Measurements from ENCODE around the gene PLAGL1.

PLAGL1 gene

DNA sequence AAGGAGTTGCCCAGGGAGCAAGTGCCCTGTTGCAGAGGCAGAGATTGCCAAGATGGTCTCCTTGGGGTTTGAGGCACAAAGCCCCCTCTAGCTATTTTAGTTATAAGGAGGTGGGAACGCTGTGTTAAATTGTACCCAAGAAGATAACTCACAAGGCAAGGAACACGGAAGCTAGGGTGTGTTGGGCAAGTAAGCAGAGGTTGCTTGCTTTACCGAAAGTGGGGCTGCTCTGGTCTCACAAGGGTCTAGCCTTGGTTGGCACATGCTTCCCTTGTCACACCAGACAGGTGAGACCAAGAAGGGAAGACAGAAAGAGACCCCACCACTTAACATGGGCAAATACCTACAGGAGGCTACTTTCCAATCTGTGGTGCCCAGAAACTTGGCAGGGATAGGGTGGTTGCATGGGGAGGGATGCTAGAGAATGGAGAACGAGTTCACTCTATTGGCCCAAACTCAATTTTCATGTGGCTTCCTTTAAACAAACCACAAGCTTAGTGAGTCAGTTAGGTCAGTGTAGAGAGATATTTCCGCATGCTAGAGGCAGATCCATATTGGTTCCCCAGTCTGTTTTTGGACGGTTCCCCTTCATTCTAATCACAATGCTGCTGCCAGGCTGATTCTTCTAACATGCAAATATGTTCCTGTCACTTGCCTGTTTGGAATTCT, 42.4 kb downstream of the PLAGL1 start:
- no peak for DNase-seq (ENCODE audit: low spot score)

DNA sequence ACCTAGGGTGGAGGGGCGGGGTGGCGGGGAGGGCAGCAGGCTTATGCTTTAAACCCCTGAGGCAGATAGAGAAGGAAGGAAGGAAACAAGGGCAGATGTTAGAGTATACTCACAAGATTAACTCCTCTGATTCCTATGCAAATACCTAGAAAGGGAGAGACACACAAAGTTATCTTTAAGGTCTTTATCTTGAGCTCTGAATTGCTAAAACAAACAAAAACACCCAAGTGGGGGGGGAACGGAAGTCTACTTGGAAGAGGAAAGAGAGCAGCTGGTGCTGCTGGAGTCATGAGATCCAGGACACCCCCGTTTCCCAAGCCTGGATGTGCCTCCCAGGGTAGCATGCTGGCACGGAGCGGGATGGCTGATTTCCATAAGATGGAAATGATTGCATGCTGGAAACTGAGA, 43.4 kb downstream of the PLAGL1 start:
- no peak for DNase-seq (ENCODE audit: low spot score)

DNA sequence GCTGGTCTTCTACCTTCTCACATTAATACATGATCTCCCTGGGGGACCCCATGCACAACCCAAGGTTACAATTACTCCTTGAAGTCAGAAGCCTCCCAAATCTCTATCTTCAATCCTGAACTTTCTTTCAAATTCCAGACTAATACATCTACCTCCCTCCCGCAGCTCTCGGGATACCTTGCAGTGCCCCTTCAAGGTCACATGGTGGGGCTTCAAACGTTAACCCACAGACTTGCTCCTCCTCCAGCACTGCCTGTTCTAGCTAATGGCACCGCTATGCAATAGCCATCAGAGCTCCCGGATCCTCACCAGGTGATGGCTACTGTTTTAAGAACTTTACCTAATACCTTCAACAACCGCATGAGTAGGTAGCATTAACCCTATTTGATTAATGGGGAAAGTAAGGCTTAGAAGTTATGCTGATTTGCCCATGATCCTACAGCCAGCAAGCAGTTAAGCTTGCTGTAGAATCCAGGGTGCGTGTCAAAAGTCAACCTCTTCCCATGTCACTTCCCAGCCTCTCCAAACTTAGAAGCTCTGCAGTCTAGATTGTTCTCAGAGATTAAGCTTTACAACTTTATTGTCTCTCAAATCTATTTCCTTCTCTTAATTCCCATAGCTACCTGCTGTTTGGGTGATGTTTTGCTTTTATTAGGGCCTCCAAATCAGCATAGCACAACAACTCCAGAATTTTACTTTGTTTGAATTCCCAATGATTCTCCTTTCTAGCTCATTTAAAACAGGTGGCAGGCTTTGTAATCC, 44.7 kb downstream of the PLAGL1 start:
- no peak for DNase-seq (ENCODE audit: low spot score)

DNA sequence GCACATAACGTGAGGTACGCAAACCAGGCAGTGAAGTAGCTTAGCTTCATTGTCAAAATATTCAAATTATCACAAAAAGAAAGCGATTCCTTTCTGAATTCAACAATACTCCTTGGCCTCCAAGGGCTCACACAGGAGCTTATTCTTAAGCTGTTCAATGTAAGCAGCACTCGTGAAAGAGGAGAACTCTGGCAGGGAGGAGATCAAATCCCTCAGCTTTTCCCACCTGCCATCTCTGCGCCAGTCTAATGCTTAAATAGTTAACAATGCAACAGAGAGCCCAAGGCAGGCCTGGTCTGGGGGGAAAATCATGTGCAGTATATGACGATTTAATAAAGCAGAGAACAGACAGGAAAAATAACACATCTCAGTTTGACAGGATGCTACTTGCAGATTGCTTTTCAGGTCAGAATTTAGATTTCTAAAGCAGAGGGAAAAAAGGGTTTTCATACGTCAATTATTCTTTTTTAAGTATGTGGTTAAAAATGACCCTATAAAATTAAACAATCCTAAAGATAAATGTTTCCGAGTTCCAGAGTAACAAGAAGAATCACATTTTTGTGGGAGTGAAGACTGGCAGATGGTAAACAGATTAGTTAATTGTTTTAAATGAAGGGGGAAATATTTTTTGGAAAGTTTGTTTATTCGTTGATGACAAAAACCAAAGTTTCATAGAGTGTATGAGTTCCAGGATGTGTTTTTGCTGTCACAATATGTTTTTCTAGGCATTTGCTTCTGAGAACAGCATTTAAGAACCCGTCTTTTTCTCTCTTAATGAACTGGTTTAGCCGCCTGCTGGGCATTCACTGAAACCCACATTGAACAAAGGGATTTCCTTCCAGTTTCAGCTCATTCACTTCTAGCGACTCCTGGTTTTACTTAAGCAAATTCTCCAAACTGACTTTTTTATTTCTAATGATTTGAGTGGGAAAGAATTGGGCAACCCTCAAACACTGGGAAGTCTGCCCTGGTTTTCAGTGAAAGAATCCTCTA, 45.9 kb downstream of the PLAGL1 start:
- DNase-seq (ENCODE audit: low spot score), result no peak

DNA sequence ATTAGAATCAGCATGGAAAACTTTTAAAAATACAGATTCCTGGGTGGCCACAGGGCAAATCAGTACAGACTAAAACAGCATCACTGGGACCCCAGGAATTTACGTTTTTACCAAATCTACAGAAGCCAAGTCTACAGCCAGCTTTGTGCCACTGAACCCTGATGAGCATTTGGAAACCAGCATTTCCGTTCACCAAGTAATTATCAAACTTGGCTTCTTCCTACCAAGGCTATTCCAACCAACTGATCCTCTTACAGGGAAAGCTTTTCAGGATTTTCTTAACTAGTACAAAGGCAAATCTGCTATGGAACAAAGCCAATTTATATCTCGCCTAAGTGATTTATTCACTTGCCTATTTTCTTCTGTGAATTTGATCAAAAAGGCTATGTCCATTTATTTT, 47.0 kb downstream of the PLAGL1 start:
- no peak for DNase-seq (ENCODE audit: low spot score)

DNA sequence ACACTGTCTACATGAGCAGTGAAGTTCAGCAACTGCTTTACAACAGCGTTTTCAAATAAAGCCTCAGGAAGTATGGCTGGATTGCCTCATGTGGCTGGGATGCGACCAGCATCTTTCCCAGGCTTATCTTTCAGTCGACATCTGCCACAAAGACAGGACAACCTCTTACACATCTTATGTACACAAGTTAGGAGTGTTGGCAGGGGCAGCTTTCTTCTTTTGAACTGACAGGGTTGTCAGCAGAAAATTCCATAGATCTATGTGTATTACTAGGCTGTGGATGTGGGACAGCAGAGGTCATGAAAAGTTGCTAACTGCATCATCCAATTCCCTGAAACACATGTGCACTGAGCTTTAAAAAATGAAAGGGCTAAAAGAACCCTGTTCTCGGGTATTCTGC, 48.1 kb downstream of the PLAGL1 start:
- no peak for DNase-seq (ENCODE audit: low spot score)

DNA sequence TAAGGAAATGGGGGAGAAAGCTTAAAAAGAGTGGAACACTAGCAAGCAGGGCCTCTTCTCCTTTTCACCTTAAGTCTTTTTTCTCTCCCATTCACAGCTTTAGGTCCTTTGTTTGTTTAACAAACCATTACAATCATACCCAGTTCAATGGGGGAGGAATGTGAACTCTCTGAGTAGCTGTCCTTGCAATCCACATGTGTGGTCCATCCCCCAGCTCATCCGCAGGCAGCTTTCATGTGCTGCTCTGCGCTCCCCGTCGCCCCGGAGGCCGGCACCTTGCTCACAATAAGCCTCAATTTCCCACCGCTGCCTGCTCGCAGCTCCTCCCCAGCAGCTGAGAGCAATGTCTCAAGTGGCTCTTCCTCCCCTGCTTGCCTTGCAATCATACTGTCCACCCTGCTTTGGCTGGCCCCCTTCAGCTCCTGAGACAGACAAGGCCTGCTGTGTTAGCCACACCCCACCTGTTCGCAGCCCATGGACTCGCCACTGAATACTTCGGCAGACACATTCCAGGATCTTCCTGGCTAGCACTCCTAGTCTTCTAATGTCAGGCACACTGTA, 49.1 kb downstream of the PLAGL1 start:
- no peak for DNase-seq (ENCODE audit: low spot score)

DNA sequence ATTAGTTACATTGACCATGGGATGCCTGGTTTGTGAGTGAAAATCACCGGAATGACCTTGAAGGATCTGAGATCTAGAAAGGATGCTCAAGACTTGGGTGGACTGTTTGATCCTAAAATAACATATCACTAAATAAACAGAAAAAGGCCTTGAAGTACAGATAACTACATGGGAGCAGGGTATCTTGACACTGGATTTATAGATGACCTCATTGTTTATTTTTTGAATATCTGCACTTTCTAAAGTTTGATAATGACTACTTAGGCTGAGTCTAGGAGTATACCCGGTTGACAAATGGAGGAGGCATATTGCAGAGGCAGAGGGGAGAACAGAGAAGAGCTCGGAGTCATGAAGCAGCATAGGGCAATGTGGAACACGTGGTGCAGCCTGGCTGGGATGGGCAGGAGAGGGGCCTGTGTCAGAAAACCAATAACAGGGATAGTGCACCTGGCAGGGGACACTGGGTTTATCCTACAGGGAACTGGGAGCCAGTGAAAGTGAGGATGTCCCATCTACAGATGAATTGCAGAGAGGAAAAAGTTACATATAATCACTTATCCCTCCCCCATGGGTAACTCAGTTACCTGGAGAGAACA, 50.3 kb downstream of the PLAGL1 start:
- DNase-seq (ENCODE audit: low spot score), result no peak

DNA sequence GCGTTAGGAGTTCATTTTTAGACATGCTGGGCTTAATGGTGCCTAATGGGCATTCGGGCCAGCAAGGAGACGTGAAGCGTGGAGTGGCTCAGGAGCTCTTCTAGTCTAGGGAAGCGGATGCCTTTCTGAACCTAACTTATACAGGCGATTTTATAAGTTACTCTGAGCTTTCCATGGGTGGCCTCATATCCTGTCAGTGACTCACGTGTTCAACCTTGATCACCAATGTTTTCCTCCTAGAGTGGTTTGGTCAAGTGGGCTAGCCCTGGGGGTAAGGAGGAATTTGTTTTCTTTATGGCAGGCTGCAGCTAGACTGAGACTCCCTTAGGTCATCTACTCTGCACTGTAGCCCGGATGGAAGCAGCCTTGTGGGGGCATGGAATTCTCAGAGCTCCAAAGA, 52.1 kb downstream of the PLAGL1 start:
- peak; percentile 6 for DNase-seq (ENCODE audit: low spot score)

DNA sequence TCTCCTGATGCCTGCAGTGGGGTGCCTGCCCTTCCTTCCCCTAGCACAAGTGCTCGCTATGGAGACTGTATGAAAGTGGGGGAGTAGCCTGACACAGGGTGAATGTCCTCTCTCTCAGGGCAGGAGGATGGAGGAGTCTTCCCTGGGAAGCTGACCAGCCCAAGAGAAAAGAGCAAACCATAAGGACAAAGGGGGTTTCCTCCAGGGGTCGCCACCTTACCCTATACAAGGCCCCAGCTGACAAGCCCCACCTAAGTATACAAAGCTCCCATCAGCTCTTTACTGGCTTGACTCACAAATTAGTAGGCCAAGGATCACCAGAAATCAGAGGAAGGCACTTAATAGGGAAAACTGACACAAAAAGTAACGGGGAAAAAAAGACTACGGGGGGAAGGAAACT, 54.1 kb downstream of the PLAGL1 start:
- DNase-seq (ENCODE audit: low spot score), result no peak

DNA sequence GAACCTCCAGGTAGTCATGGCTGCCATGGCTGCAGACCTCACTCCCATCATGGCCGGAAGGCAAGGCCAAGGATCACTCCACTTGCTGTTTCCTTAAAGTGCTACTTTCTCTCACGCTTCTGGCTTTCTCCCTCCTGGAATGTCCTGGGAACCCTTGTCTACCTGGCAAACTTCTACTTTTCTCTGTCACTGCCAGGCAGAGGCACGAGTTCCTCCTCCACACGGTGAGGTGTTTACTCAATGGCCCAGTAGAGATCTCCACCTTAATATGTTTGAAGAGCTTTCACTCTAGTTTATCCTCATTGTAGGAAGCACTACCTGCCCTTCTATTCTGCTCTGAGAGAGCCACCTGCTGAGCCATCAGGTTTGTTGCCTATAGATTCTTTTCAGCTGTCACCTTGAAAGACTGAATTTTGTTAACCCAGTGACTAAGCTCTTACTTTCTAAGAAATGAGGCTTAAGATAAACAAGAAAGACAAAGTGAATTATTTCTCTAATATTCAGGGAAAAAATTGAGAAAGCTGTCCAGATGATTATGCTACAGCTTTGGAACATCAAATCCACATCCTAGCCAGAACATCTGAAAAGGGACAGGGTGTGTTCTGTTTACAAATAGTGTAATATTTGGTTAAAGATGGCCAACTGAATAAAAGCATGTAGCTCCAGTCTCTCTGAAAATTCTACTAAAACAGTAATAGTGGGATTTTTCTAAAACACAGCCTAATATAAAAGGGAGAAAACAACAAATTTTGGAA, 54.9 kb downstream of the PLAGL1 start:
- no peak for DNase-seq (ENCODE audit: low spot score)

DNA sequence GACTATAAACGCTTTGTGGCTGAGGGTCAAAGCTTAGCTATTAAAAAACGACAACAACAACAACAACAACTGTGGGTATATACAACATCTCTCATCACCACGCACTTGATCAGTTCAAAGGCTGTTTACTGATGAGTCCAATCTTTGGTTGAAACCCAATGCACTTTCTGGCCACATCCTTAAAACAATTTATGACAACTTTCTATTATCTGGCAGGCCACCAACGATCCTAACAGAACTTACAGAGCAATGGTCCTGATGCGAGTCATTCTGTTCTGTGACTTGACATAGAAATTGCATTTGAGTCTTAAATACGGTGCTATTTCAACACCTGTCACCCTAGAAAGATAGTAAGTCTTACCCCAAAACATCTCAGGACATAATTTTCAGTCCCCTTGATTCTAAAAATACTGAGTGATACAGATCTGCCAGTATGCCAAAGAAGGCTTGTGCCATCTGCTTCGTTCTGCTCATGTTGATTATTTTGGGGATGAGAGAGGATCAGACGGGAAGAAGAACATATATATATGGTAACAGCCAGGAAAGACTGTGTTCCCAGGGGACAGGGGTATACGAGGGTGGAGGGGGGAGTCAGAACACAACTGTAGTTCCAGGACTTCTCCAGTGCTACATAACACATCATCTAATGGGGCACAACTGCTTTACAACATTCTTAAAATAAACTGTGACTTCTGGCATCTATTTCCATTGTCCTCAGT, 55.8 kb downstream of the PLAGL1 start:
- DNase-seq (ENCODE audit: low spot score), result no peak

DNA sequence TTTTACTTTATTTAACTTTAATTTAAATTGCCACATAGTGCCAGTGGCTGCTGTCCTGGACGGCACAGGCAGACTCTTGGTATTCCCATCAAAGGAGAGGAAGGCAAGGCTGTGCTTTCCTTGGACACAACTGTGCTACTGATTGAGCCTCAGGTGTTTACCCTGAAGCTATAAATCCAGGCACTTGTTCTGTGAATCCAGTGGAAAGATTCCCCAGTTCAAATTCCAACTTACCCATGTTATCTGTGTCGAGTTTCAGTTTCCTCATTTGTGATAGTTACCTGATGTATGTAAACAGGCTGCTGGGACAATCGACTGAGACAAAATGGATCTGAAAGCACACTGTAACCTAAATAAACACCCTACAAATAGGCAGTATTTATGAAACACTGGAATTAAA, 57.2 kb downstream of the PLAGL1 start:
- DNase-seq (ENCODE audit: low spot score), result no peak

DNA sequence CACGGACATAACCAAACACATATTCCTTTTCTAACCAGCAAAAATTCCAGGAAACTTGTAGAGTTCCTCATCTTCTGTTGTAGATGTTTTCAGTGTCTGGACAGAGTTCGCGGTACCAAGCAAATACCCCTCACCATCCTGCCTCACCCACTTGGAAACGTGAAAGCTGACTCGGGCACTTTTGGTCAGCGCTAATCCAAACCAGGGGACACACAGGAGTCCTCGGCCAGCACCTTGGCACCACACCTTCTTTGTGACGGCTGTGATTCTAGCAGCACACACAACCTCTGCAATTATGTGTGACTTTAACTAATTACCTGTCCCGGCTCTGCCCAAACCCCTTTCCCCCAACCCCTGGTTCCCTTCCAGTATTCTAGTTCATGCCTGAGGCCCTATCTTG, 58.1 kb downstream of the PLAGL1 start:
- no peak for DNase-seq (ENCODE audit: low spot score)

DNA sequence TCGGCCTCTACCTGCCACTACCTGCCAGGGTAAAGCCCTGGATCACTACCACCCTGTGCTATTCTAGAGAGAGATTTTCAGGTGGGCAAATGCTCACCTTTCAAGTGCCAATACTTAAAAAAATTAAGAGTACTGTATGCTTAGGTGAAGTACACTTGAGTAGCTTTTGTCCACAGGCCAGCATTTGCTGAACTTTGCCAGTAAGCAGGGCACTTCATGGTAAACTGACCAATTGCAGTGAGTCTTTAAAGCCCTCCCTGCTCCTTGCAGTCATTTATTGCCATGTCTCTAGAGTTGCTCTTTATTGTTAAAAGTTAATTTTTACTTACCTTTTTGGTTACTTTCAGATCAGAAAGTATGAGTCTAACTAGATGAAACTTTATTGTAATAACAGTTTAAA, 58.5 kb downstream of the PLAGL1 start:
- no peak for DNase-seq (ENCODE audit: low spot score)

DNA sequence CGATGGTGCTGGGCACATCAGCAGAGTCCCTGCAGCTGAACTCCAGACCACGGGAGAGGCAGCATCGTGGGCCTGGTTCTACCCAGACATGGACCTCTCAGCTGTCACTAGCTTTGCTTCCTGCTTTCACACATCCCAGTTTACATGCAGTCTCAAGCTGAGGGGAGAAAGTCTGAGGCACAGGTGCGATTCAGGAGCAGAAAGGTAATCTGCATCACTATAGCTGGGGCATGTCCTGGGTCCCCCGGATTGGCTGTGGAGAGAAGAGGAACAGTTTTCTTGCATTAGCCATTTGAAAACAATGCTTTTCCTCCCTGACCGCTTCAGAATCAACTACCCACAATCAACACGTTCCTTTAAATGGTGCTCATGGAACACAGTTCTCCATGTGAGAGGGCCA, 59.9 kb downstream of the PLAGL1 start:
- no peak for DNase-seq (ENCODE audit: low spot score)

DNA sequence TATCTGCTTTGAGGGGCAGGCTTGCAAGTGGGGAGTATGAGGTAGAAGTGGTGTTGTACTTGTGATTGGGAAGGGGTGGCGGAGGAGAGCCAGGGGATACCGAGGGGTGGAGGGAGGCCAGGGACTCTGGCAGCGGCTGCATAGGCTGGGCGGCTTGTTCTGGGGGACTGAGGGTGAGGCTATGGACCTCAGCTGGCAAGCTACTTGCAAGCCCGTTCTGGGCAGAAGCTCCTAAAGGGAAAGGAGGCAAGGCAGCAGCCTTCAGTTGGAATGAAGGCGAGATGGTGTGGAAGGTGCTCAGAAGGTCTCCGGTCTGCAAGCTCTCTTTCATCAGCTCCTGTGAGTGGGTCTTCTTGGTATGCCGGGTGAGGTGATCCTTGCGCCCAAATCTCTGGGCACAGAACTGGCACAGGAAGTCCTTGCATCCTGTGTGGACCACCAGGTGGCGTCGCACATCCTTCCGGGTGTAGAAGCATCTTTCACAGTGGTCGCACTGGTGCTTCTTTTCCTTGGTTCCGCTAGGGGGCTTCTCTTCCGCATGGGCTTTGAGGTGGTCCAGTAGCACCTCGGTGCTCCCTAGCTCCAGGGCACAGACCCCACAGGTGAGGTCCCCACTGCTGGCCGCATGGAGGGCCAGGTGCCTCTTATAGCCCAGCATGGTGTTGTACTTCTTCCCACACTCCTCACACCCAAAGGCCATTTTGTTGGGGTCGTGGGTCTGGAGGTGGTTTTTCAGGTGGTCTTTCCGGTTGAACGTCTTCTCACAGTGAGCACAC, 66.0 kb downstream of the PLAGL1 start:
- peak; percentile 7 for DNase-seq (ENCODE audit: low spot score)

DNA sequence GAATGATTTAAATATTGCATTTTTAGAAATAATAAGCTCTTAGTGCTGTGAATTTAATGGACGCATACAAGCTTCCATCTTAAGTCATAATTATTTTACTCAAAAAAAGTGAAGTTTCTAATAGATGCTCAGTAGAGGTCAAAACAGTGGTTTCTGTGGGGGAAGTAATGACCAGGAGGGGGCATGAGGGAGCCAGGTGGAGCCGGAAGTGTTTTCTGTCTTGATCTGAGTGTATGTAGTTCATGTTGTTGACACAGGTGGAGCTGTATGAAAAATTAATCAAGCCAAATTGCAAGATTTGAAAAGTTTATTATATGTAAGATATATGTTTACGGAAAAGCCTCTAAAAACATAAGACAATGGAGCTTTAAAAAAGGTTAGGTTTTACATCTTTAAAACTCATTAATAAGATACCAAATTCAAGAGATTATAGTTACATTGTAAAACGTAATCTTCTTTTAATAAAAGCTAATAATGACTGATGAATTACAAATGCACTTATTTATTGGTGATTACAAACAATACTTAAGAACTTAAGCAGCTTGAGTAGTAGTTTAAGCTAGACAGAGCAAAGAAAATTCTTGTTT, 68.0 kb downstream of the PLAGL1 start:
- DNase-seq (ENCODE audit: low spot score), result peak; percentile 60

DNA sequence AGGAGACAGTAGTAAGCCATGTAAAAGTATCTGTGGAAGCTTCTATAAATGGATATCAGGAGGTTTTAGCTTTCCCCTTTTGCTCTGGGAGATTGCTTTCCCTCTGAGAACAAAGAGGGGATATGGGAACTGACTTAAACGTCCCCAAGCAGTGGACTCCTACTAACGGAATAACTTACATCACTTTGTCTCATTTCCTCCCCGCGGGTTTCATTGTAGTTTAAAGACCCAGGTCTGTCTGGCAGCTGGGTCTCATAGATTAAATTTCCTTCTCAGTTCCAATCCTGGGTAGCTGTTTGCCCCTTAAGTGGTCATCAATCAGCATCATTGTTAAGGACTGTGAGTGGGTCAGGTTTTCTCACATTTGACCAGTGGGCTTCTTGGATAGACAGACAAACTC, 68.7 kb downstream of the PLAGL1 start:
- peak; percentile 35 for DNase-seq (ENCODE audit: low spot score)

DNA sequence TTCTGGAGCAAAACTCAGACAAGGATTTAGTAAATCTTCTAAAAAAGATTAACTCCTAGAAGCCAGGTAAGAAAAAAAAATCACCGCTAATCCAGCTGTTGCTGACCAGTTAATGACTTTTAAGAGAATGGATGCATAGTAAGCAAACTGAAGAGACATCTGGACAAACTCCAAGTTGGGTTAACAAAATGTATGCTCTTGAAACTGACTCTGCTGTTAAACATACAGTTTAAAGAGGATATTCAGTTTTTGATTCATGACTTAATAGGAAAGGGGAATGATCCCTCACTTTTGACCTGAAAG, 70.4 kb downstream of the PLAGL1 start:
- no peak for DNase-seq (ENCODE audit: low spot score)

All from kidney capillary endothelial cell (primary cell).